NK-92 (cell line): ENCODE data around the gene GNAT3.

ENCODE experiments used
- DNase-seq: peaks from one replicate; lab custom pipeline; 2025; ENCODE audit not compliant: unreplicated experiment; lab: John Stamatoyannopoulos, UW

GNAT3 gene

DNA sequence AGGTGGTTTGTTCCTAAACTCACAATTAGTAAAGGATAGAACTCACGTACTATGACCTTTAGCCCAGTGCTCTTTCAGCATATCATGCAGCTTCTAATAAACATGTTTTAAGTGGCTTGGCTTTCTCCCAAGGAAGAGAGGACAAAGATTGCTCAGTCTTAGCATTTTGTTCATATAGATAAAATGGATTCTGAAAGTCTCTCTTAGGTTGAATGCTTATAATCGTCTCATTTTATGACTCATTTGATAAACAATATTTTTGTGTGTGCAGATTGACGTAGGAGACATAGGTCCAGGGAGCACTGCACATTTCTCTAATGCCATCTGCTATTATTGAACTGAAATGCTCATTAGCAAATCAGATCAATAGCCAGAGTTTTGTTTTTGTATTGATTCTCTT, 44.8 kb downstream of the GNAT3 start:
- no peak for DNase-seq

- no peak for DNase-seq
Measured at GRCh38 chr7:80466636-80467035, 45.2 kb downstream of the GNAT3 start.

- no peak for DNase-seq
Measured at GRCh38 chr7:80464211-80464610, 47.7 kb downstream of the GNAT3 start.

GRCh38 chr7:80463272-80463920, 48.5 kb downstream of the GNAT3 start:
- no peak for DNase-seq

DNA sequence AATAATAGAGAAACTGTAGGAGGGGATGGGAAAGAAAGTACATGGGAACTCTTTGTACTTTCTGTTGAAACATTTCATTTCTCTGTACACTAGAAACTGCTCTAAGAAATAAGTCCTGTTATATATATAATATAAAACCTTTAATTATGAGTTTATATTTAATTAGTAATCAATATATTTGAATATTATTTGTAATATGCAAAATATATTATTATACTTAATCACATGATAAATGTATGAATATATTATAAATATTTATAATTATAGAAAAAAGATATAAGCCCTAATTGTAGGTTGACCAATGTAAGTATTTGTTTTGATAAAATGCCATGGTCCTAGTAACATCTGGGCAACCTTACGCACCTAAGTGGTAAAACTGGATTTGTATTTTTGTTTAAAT, 51.0 kb downstream of the GNAT3 start:
- no peak for DNase-seq

GRCh38 chr7:80459776-80460510, 51.9 kb downstream of the GNAT3 start:
- no peak for DNase-seq

GRCh38 chr7:80458822-80459725, 52.8 kb downstream of the GNAT3 start:
- DNase-seq: no peak

GRCh38 chr7:80453699-80454340, 58.0 kb downstream of the GNAT3 start:
- DNase-seq: no peak

DNA sequence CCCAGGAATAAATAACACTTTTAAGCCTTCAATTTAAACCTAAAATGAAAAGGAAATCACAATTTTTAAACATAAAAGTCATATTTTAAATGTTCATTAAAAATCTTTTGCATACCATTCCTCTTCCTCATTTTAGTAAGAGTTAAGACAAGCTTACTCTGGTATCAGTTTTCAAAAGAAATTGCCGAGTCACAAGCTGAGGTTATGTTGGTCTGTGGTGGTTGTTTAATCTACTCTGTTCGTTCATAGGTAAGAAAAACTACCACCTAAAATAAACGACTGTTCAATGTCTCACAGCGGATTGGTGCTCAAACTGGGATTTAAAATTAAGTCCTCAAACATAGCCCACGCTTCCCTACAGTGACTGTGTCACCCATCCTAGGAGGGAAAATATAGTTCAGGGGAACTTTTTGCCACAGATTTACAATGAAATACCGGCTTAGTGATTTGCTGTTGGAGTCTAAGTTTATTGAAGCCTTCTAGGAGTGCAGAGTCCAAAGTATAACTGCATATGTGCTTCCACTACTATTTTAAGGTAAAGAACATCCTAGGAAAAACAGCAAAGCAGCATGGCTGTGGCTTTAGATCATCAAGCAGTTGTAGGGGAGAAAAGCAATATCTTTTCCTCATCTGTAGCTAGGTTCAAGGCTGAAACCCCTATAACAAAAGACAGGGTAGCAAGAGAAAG, 61.1 kb downstream of the GNAT3 start:
- no peak for DNase-seq

DNA sequence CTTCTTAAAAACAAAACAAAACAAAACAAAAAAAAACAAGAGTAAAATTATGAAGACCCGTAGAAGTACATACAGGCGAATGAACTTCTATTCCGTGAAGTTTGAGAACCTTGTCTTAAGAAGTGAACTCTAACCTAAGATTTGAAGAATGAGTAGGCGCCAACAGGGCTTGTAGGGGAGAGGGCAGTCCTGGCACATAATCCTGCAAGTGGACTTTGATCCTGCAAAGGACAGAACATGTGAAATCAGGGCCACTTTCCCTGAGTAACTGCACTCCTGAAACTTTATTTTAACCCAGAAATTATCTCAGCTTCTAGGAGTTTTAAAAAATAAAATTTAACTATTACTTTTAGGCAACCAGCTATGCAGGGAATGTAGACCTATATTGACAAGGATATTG, 62.0 kb downstream of the GNAT3 start:
- DNase-seq: no peak

- DNase-seq: no peak
Measured at GRCh38 chr7:80445351-80445750, 66.5 kb downstream of the GNAT3 start.

DNA sequence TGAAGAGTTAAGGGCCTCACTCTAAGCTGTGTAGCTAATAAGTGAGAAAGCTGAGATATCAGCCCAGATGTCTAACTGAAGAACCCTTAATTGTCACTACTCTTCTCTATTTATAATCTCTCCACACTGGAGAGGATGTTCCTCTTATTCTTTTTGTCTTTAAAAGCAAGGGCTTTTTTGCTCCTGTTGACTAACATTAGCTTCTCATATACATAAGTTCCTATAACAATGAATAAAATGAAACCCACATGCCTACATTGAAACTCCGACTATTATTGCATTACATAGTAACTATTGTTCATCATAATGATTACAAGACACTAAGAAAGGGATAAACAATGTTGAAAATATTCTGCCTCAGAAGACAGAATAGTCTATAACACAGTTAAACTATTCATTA, 67.1 kb downstream of the GNAT3 start:
- DNase-seq: no peak

- no peak for DNase-seq
Measured at GRCh38 chr7:80443325-80443724, 68.5 kb downstream of the GNAT3 start.

DNA sequence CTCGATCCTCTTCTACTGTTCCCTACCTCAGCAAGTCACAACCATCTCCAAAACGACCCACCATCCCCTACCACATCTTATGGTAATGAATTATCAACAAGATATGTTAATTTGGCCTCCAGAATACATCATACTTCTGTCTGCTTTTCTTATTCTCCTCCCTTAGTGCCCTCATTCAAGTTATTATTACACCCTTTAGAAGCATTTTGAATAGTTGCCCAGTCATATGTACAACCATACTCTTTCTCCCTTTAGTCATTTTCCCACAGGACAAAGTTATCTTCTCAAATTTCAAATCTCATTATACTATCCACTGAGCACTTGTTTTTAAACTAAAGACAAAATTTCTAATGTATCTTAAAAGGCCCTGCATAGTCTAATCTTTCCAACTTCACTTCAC, 71.0 kb downstream of the GNAT3 start:
- DNase-seq: no peak

DNA sequence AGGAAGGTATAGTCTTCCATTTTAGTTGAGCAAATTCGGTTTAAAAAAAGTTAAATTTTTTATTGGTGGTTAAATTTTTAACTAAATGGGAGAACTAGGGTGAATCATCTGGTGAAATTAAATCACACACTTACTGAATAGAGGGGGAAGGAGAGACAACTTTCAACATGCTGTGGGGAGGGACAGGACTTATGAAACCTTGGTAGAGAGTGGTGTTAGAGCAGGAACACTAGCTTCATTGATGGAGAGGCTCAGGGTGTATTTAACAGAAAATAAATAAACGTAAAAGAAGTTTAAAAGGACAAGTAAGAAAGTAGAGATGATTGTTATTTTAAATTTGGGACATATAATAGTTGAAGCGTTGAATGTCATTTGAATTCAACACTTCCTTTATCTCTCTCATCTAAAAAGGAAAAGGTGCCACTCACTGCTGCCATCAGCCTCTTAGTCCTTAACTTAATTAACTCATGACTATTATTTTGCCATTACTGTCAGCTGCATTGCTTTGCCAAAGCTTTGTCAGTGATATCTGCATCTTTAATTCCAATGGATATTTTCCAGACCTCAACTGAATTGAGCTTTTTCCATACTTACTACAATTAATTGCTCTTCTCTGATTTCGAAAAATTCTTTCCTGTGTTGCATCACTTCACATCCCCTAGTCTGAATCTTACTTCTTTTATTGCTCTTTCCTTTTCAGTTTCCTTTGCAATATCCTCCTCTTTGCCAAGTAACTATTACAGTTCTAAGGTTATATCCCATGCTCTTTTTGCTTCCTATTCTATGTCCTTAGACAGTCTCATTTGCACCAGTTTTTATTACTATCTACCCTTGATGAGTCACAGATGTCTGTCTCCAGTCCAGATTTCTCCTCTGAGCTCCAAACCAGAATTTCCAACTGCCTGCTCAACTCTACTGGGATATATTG, 71.7 kb downstream of the GNAT3 start:
- DNase-seq: no peak

DNA sequence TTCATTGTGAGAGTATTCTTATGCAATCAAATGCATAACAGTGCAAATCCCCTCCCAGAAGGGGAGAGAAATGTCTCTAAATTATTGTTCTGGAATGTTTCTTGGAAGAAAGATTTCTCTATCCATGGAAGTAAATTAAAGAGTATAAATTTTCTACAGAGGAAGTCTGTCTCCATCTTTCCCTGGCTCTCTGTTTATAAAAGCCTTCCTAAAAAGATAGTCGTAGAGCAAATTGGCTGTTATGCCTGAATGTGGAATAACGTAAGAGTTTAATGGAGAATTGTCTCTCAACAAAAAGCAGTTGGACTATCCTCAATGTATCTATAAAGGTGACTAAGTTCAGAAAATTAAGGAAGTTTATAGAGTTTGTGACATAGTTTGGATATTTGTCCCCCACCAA, 76.3 kb downstream of the GNAT3 start:
- no peak for DNase-seq

GRCh38 chr7:80434047-80434446, 77.8 kb downstream of the GNAT3 start:
- no peak for DNase-seq

- DNase-seq: no peak
Measured at GRCh38 chr7:80432166-80432565, 79.7 kb downstream of the GNAT3 start.

DNA sequence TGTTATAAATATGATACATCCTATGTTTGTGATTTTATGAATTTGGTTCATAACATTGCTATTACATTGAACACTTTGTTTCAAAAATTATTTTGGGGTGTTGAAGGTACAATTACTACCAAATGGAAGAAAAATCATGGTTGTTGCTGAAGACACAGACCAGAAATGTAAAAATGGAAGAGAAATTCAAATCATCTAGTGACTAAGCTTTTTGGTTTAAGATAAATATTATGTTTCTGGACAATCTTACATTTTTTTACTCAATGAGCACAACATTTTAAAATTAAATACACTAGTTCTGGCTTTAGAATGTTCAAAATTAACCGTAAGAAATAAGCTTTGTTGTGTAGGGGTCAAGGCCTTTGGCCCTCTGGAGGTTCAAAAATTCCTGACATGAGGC, 82.7 kb downstream of the GNAT3 start:
- DNase-seq: no peak
